NCI-H187 (cell line): ENCODE results near the gene CKS1B.

Experiments
- DNase-seq, 2 experiments: peaks; one replicate each; lab custom pipeline; 2025; lab: John Stamatoyannopoulos, UW

The CKS1B gene

DNA sequence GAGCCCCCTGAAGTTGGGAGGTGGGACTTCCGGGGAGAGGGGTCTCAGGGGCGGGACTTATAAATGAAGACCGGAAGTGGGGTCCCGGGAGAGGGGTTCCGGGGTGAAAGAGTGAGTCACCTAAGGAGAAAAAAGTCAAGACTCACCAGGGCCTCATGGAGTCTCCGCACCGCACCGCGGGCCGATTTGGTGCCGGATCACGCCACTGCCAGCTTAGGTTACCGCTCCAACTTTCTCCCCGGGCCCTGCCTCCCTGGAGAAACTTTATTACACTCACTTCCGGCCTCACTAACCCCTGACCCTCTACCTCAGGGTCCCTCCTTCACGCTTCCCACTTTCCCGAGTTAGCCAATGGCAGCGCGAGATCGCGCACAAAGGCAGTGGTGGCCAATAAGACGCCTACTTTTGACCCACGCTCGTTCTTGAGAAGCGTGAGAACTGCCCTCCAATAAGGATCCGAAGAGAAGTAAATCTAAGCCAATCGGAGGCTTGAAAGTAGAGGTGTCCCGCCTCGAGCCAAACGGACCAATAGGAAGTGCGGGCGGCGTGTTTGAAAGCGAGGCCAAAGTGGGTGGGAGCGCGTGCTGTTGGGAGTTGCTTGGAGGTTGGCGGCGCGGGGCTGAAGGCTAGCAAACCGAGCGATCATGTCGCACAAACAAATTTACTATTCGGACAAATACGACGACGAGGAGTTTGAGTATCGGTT, at the start of gene CKS1B:
CKS1B (plus strand) TSS at position 580 of the 706 bp plus-strand sequence; CDS start at position 645, 65 bp downstream.
- DNase-seq, result peak; percentile 100

GRCh38 chr1:154925335-154926170, 48.9 kb upstream of the CKS1B start:
- no peak for DNase-seq

- no peak for DNase-seq
Measured at GRCh38 chr1:154926201-154926600, 48.3 kb upstream of the CKS1B start.

- DNase-seq, result no peak
Measured at GRCh38 chr1:154931940-154932487, 42.5 kb upstream of the CKS1B start.

- no peak for DNase-seq
Measured at GRCh38 chr1:154934358-154934948, 40.0 kb upstream of the CKS1B start.

- no peak for DNase-seq
Measured at GRCh38 chr1:154935749-154936554, 38.5 kb upstream of the CKS1B start.

- DNase-seq, result peak; percentile 97 to 99
Measured at GRCh38 chr1:154936555-154937084, 37.9 kb upstream of the CKS1B start, which contains the start of gene PMVK. Gene PMVK, minus strand, starts transcription at chr1:154936719. Its CDS starts 34 bp downstream, at chr1:154936685.

DNA sequence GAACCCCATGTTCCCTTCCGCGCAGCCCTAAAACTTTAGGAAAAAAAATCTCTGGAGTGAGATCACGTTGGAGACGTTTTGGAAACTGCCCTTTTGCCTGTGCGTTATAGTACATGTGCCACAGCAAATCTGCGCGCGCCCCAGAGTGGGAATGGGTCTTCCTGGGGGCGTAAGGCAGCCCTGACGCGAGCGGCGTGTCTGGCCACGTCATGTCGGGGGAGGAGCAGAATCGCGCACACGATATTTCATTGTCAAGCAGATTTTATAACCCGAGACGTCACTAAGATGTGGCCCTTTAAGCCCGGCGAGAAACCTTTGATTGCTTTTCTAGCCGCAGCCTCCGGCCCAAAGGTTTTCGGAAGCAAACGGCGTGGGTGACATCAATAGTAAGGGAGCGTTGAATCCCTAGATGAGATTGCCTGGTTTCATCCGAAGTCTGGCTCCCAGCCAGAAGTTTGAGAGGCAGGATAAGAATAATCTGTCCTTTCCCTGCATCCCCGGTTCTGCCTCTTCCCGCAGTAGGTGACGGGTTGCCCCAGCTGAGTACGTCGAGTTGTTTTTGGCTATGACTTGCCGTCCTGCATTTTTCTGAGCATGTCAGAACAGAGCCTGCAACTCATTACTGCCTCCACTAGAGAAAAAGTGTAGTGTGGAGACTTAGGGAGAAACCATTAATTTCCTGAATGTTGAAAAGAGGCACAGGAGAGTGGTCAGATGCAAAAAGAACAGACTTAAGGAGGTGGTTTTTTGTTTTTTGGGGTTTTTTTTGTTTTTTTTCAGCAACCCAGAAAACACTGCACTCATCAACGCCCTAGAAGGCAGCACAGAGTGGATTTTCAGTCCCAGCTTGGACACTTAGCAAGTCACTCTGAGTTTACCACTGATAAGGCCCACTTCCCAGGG, 37.1 kb upstream of the CKS1B start:
- DNase-seq, result peak in 1 of 2 experiments; percentile 94

GRCh38 chr1:154937988-154938386, 36.5 kb upstream of the CKS1B start:
- no peak for DNase-seq

- DNase-seq, result no peak
Measured at GRCh38 chr1:154938604-154939399, 35.7 kb upstream of the CKS1B start.

GRCh38 chr1:154940213-154940560, 34.3 kb upstream of the CKS1B start:
- no peak for DNase-seq

DNA sequence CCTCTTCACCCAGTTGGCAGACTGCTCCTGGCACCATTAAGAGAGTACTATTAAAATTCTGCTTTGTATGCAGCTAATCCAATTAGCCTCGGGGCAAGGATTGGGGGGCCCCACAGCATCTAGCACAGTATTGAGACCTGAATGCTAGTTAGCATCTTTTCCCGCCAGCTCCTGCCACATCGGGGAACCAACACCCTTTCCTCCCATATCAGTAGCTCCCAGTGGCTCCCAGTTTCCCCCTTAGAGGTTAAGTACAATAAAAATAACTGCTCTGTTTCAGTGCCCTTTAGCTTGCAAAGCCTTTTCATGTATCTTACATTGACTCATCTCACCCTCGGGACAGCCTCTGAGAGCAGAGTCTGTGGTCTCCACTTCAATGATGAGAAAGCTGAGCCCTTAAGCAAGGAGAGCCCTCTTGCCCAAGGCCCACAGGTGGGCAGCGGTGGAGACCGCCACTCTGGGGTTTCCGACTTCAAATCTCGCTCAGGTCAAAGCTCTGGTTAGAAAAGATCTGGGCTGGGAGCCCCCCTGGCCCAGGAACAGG, 33.8 kb upstream of the CKS1B start:
- no peak for DNase-seq

GRCh38 chr1:154941333-154942013, 33.0 kb upstream of the CKS1B start:
- DNase-seq, result no peak

DNA sequence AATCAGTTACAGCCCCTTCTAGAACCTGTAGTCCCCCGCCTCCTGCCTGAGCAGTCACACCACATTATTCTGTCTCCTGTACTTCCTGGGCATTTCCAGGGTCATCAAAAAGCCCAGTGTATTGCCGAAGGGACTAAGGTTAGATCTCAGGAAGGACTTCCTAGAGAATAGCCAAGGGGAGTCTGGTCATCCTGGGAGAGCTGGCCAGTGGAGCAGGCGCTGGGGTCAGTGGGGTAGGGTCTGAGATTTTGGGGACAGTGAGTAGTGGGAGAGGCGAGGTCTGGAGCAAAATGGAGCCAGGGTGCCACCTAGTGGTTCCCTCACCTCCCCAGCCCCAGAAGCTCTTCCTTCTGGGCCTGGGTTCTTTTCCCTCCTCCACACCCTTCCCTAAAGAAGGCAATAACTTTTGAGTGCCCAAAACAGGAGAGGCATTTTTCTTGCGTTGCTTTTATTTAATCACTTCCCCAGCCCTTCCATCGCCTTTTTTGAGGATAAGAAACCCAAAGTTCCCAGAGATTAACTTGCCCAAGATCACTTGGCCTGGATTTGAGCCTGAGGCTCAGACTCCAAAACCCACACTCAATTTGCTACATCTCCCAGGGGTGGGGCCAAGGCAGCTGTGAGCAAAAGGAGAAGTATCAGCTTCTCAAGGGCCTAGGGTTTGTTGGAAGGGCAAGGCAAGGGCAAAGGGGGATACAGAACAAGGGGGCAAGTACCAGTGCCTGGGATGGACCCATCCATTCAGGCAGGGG, 30.7 kb upstream of the CKS1B start:
- DNase-seq, result peak; percentile 36 to 50

DNA sequence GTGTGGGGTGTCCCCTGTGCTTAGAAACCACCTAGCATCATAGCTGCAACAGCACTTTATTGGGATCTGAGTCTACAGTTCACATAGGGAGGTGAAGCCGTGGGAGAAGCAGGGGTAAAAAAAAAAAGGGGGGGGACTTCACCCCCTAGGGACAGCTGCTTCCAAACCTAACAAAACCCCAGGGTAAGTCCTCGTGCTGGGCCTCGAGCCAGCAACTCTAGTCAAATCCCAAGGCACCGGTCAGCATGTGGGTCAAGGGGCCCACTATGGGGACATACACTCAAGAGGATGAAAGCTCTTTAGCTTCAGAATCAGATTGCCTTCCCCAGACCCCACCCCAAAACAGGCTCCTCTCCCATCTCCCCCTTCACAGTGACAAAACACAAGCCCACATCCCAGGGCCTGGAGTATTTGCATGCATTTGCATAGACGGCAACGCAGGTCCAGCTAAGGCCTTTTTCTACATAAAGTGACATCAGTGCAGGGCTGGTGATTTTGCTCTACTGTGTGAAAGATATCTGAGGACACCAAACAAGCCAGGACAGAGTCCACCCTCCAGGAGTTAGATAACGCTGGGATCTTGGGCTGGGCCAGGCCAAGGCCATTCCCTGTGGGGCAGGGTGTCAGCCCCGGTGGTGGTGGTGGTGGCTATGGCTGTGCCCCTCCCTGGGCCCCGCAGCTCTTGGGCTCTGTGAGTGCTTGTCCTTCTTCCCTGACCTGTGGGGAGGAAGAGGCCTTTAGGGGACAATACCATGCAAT, 29.9 kb upstream of the CKS1B start:
- DNase-seq, result no peak

DNA sequence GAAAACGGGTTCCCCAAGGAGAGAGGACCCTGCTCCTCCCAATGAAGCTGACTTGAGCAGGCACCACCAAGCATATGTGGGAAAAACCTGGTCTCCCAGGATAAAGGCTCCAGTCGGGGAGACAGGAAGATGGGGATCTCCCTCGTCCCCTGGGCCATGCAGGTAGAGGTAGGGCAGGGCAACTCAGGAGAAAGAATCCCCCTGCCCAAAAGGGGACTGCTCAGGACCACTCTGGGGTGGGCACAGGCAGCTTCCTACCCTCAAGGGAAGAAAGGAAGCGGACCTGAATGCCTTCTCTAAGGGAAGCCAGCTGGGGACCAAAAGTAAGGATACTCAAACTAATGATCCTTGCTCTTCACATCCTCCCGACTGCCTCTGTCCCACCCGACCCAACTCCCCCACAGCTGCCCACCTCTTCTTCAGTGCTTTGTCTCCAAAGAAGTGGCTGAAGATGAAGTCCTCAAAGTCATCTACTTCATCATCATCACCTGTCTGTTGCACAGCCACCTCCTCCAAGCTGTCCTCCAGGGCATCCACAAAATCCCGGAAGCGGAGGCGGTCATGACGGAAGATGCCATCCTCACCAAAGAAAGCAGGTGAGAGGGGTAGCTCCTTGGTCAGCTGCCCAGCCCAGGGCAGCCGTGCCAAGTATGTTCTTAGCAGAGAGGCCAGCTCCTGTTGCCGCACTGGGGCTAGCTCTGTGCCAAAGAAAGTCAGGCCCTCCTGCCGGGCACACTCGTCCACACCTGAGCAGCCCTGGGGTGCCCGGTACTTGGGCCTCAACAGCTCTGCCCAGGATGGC, 29.1 kb upstream of the CKS1B start:
- no peak for DNase-seq
